A549 (cell line): ENCODE results near the gene GPSM3. TPM values are rescaled to one million over a fixed set of nuclear protein-coding genes. Genes with fewer than 3 reads are reported as not detected.

Source experiments
- ATAC-seq, 2 experiments: fragments of 200-7000 bp in 1 of 2; fragments of >200 bp in 1 of 2; cut with Nextera tagmentation in 1 of 2; cut with Tn5 transposase in 1 of 2; 3 replicates each; pipeline versions ENCODE4 v1.8.0 to v1.9.1; 2018 to 2020; ENCODE audit warnings: mild to moderate bottlenecking in 1 of 2, moderate library complexity in 1 of 2
- CTCF ChIA-PET: fragments of 300-600 bp; sonication (Branson Sonifier 250); formaldehyde crosslinking; extraction: SDS; loops from one replicate; lab custom pipeline; 2021; ENCODE audit warnings: antibody characterized with exemption, inconsistent platforms; lab: Yijun Ruan, JAX
- POLR2A ChIA-PET: fragments of 350-600 bp; formaldehyde crosslinking; extraction: SDS; loops from one replicate; lab custom pipeline; 2021; ENCODE audit warnings: antibody characterized with exemption, inconsistent platforms; lab: Yijun Ruan, JAX
- DNase-seq, 2 experiments: peaks; one replicate each; pipeline versions ENCODE4 v3.0.0 to v3.0.0-alpha.2; 2011 to 2016; ENCODE audit warnings: low read depth in 1 of 2, low spot score in 1 of 2
- FAIRE-seq: peaks from 2 replicates; lab custom pipeline; 2011; peaks lifted over from hg19 to GRCh38; lab: Jason Lieb, UNC
- H3K27ac ChIP-seq, 2 experiments: fragments of >200 bp; sonication (Bioruptor Twin); formaldehyde crosslinking; 3 replicates each; pipeline ENCODE4 v1.5.1; 2016 to 2017
- H3K4me1 ChIP-seq: fragments of >200 bp; sonication (Bioruptor Twin); formaldehyde crosslinking; 3 replicates; pipeline ENCODE4 v1.6.1; 2016
- H3K4me2 ChIP-seq: fragments of >200 bp; sonication (Bioruptor Twin); formaldehyde crosslinking; 3 replicates; pipeline ENCODE4 v1.6.1; 2016
- H3K4me3 ChIP-seq: fragments of >200 bp; sonication (Bioruptor Twin); formaldehyde crosslinking; 3 replicates; pipeline ENCODE4 v1.5.1; 2016
- H3K9me3 ChIP-seq: fragments of >200 bp; sonication (Bioruptor Twin); formaldehyde crosslinking; 3 replicates; pipeline ENCODE4 v1.6.1; 2016
- ATOH8 ChIP-seq: fragments of 250-450 bp; sonication (Bioruptor Pico); IDR thresholded peaks from 2 replicates; pipeline ENCODE4 v1.5.0; 2020; ENCODE audit warnings: low read depth, mild to moderate bottlenecking, moderate library complexity
- BHLHE40 ChIP-seq: IDR thresholded peaks from 2 replicates; pipeline ENCODE4 v1.6.1; 2012; ENCODE audit warnings: low read depth, low read length, inconsistent platforms
- CBX2 ChIP-seq: fragments of 200-600 bp; sonication (generic); IDR thresholded peaks from 2 replicates; pipeline ENCODE4 v1.6.1; 2016; ENCODE audit warnings: low read depth, mild to moderate bottlenecking, borderline replicate concordance
- CBX8 ChIP-seq: fragments of 200-600 bp; sonication (generic); IDR thresholded peaks from 2 replicates; pipeline ENCODE4 v1.6.1; 2016
- CEBPB ChIP-seq, 2 experiments: fragments of >200 bp in 1 of 2; sonication (Bioruptor Twin) in 1 of 2; formaldehyde crosslinking in 1 of 2; IDR thresholded peaks; 2 replicates each; pipeline ENCODE4 v1.6.1; 2012 to 2016
- EP300 ChIP-seq, 2 experiments: fragments of >200 bp; sonication (Bioruptor Twin); formaldehyde crosslinking; IDR thresholded peaks; 2 replicates in 1 of 2; 3 replicates in 1 of 2; pipeline ENCODE4 v1.6.1; 2016 to 2017
- FOSB ChIP-seq: fragments of 250-450 bp; sonication (Bioruptor Pico); IDR thresholded peaks from 2 replicates; pipeline ENCODE4 v1.5.0; 2020; ENCODE audit warnings: mild to moderate bottlenecking, moderate library complexity
- FOSL2 ChIP-seq, 2 experiments: fragments of 450-650 bp in 1 of 2; fragments of >200 bp in 1 of 2; sonication (Bioruptor Twin) in 1 of 2; formaldehyde crosslinking; IDR thresholded peaks; 2 replicates each; pipeline versions ENCODE4 v1.5.0 to v1.6.1; 2016 to 2020; ENCODE audit warnings: mild to moderate bottlenecking in 1 of 2, moderate library complexity in 1 of 2
- HOXB13 ChIP-seq: fragments of 250-450 bp; sonication (Bioruptor Pico); IDR thresholded peaks from 2 replicates; pipeline ENCODE4 v1.5.0; 2020; ENCODE audit warnings: low read depth, mild to moderate bottlenecking, moderate library complexity
- JUNB ChIP-seq: fragments of >200 bp; sonication (Bioruptor Twin); formaldehyde crosslinking; IDR thresholded peaks from 2 replicates; pipeline ENCODE4 v1.6.1; 2016
- KDM1A ChIP-seq: fragments of 200-600 bp; sonication (generic); IDR thresholded peaks from 2 replicates; pipeline ENCODE4 v1.6.1; 2016; ENCODE audit warnings: low read depth, mild to moderate bottlenecking
- MAFK ChIP-seq: fragments of 450-650 bp; IDR thresholded peaks from 2 replicates; pipeline ENCODE4 v1.6.1; 2014; ENCODE audit not compliant: partially characterized antibody
- NFE2L2 ChIP-seq: fragments of 150-350 bp; conservative IDR thresholded peaks from 2 replicates; pipeline ENCODE4 v1.6.1; 2014; ENCODE audit warnings: low read length
- PBX3 ChIP-seq: IDR thresholded peaks from 2 replicates; pipeline ENCODE4 v1.6.1; 2012
- POLR2A ChIP-seq: IDR thresholded peaks from 2 replicates; pipeline ENCODE4 v1.6.1; 2012; ENCODE audit warnings: mild to moderate bottlenecking, low read length
- POLR2AphosphoS2 ChIP-seq: conservative IDR thresholded peaks from 2 replicates; pipeline ENCODE4 v1.6.1; 2012; ENCODE audit warnings: low read length, improper control_type of control experiment, inconsistent platforms
- RAD21 ChIP-seq, 2 experiments: fragments of >200 bp in 1 of 2; sonication (Bioruptor Twin) in 1 of 2; formaldehyde crosslinking in 1 of 2; IDR thresholded peaks in 1 of 2; conservative IDR thresholded peaks in 1 of 2; 2 replicates in 1 of 2; 3 replicates in 1 of 2; pipeline ENCODE4 v1.6.1; 2012 to 2018; ENCODE audit warnings: inconsistent platforms in 1 of 2
- RCOR1 ChIP-seq: fragments of 150-350 bp; IDR thresholded peaks from 2 replicates; pipeline ENCODE4 v1.6.1; 2014; ENCODE audit warnings: antibody characterized with exemption, low read length, low read depth
- REST ChIP-seq: fragments of 200-600 bp; sonication (generic); IDR thresholded peaks from 2 replicates; pipeline ENCODE4 v1.6.1; 2016; ENCODE audit warnings: antibody characterized with exemption, mild to moderate bottlenecking, moderate library complexity
- SMC3 ChIP-seq: fragments of >200 bp; sonication (Bioruptor Twin); formaldehyde crosslinking; IDR thresholded peaks from 3 replicates; pipeline ENCODE4 v1.6.1; 2018; ENCODE audit warnings: inconsistent platforms
- TP53 ChIP-seq: fragments of 250-450 bp; sonication (Bioruptor Pico); IDR thresholded peaks from 2 replicates; pipeline ENCODE4 v1.5.0; 2021; ENCODE audit warnings: mild to moderate bottlenecking, moderate library complexity
- WGBS: methylation state at CpG from one replicate; pipeline ENCODE4 v1.1.6; 2017; ENCODE audit errors: missing lambda C conversion rate; 5-methylcytosine and 5-hydroxymethylcytosine counted together
- polyA plus RNA-seq, 4 experiments: library from polyadenylated mRNA; depleted of rRNA in 3 of 4; stranded (reverse); fragments of >200 nt; fragmentation: RNase III in 1 of 4; extraction: RNeasy Plus Mini Kit Qiagen cat#74134 plus additional on column Dnase treatment in 1 of 4; gene quantifications; 2 replicates in 3 of 4; 3 replicates in 1 of 4; pipeline ENCODE4 v1.2.3, GENCODE V29; 2011 to 2017
- TF ChIP-seq, protein P1 (sequence below): fragments of 450-650 bp; IDR thresholded peaks from 2 replicates; pipeline ENCODE4 v1.6.1; 2014; ENCODE audit warnings: antibody characterized with exemption
- TF ChIP-seq, protein P2 (sequence below): IDR thresholded peaks from 2 replicates; pipeline ENCODE4 v1.6.1; 2012
- TF ChIP-seq, protein P3 (sequence below): fragments of >200 bp; sonication (Bioruptor Twin); formaldehyde crosslinking; IDR thresholded peaks from 3 replicates; pipeline ENCODE4 v1.6.1; 2016

GPSM3 gene
- polyA plus RNA-seq, 2 of the 4 experiments (the other 2 are of a cell fraction): 0.19 to 0.36 TPM

- 80% methylated on average over 7 of the region's 7 CpGs for WGBS
- no peak overlapping the region for H3K27ac ChIP-seq
- TF ChIP-seq FOSL2 (IDR thresholded peaks at IDR 0.05) (no peak), FOSL2 (CRISPR knock-in tag; IDR thresholded peaks at IDR 0.05) (no peak), REST (no peak), ATOH8 (CRISPR knock-in tag) (no peak), RCOR1 (no peak), SMC3 (no peak), MAFK (no peak), POLR2A (no peak), TP53 (CRISPR knock-in tag) (no peak), NFE2L2 (no peak), HOXB13 (CRISPR knock-in tag) (no peak), CBX8 (no peak)
- TF ChIP-seq, protein P1, sequence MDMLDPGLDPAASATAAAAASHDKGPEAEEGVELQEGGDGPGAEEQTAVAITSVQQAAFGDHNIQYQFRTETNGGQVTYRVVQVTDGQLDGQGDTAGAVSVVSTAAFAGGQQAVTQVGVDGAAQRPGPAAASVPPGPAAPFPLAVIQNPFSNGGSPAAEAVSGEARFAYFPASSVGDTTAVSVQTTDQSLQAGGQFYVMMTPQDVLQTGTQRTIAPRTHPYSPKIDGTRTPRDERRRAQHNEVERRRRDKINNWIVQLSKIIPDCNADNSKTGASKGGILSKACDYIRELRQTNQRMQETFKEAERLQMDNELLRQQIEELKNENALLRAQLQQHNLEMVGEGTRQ: no peak
- TF ChIP-seq, protein P2, sequence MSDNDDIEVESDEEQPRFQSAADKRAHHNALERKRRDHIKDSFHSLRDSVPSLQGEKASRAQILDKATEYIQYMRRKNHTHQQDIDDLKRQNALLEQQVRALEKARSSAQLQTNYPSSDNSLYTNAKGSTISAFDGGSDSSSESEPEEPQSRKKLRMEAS: no peak
- ChIA-PET POLR2A (no interaction called here), CTCF (no interaction called here)
- ATAC-seq (no peak), DNase-seq (no peak), FAIRE-seq (no peak)
- H3K4me1 ChIP-seq: no peaks in the 10 kb centered on the region
- no peak overlapping the region for H3K4me3 ChIP-seq
- no peaks in the 10 kb centered on the region for H3K9me3 ChIP-seq
- H3K4me2 ChIP-seq: no peak overlapping the region
Measured at GRCh38 chr6:32226434-32226833, 34.0 kb upstream of the GPSM3 start.

DNA sequence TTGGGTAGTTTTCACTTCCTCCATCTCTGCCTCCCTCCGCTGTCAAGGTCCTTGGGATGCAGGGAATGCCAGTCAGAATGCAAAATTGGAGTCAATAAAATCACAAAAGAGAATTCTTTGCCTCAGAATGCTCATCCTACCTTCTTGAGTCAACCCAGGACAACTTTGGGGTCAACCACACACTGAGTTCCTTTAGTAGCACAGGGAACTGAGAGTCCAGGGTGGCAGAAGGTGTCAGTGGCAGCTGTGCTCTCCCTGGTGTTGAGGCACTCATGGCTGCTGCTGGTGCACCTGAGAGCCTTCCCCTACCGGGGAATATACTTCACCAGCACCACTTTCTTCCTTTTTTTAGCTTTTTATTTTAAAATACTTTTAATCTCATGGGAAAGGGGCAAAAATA lies 32.3 kb upstream of the GPSM3 start:
- no peak overlapping the region for H3K4me2 ChIP-seq
- no peaks in the 10 kb centered on the region for H3K4me1 ChIP-seq
- H3K9me3 ChIP-seq: no peaks in the 10 kb centered on the region
- FAIRE-seq (no peak), DNase-seq (no peak), ATAC-seq (no peak)
- WGBS: 49% methylated on average over 2 of the region's 2 CpGs
- TF ChIP-seq FOSB (CRISPR knock-in tag): no peak
- ChIA-PET POLR2A (no interaction called here), CTCF (no interaction called here)
- H3K27ac ChIP-seq: no peak overlapping the region
- H3K4me3 ChIP-seq: no peak overlapping the region

DNA sequence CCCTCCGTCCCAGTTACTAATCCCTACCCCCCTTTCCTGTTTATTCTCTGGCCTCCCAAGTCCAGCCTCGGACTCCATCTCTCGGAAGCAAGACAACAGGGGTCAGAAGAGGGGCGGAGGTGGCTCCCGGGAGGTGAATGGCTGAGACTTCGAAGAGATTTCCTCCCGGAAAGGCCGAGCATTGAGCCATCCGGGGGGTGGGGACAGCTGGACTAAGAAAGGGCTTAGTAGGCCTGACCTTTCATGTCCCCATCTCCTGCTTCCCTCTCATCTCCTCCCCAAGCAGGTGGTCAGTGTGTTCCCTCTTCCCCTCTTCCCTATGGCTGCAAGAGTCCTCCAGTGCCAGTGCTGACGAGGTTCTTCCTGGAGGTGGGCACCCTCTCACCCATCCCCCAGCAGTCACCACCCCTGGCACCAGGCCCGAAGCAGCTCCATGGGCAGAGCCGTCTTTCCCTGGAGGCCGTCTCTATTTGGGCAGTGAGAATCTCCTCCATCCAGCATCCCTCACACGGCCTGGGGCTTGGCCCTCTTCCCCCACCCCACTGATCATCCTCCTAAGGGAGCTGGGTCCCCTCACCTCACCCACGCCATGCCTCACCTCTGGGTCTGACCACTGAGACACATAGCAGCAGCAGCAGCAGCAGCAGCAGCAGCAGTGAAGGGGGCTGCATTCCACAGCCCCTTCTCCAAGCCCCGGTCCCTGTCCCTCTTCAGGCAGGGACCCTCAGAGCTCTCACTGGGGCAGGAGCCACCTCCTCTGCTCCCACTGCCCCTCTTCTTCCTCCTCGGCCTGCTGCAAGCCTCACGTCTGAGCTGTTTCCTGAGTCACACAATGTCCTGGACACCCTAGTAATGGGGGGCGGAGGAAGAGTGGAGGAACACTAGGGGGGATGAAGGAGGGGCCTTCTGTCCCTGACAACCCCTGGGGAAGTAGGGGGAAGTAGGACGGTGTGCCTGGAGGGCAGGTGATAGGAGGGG lies 31.1 kb upstream of the GPSM3 start, which contains the start of gene NOTCH4:
TSS of gene NOTCH4 (minus strand) at position 810 of the 978 bp plus-strand sequence. CDS start at position 671, 139 bp downstream.
- Histone ChIP-seq H3K4me1 (no peaks in the 10 kb centered on the region), H3K4me2 (no peak within 1 kb of the TSS), H3K9me3 (no peaks in the 10 kb centered on the region), H3K4me3 (no peak within 1 kb of the TSS), H3K27ac (no peak within 1 kb of the TSS)
- POLR2A ChIA-PET: no interaction called here
- ATAC-seq: no peak
- WGBS: 53% methylated on average over 17 of the region's 20 CpGs
- no peak for FAIRE-seq
- no peak for DNase-seq
- CTCF ChIA-PET: no interaction called here
- TF ChIP-seq POLR2AphosphoS2 (no peak), RAD21 (conservative IDR thresholded peaks at IDR 0.05 in 1 of 2, IDR thresholded peaks at IDR 0.05 in 1 of 2) (no peak), MAFK (no peak), CBX2 (no peak), PBX3 (no peak), BHLHE40 (no peak), KDM1A (no peak), CEBPB (IDR thresholded peaks at IDR 0.05) (no peak), EP300 (IDR thresholded peaks at IDR 0.05) (no peak), JUNB (no peak)
- TF ChIP-seq, protein P3, sequence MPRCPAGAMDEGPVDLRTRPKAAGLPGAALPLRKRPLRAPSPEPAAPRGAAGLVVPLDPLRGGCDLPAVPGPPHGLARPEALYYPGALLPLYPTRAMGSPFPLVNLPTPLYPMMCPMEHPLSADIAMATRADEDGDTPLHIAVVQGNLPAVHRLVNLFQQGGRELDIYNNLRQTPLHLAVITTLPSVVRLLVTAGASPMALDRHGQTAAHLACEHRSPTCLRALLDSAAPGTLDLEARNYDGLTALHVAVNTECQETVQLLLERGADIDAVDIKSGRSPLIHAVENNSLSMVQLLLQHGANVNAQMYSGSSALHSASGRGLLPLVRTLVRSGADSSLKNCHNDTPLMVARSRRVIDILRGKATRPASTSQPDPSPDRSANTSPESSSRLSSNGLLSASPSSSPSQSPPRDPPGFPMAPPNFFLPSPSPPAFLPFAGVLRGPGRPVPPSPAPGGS: no peak
